Measurements from ENCODE around the gene TLX1.
A peak's percentile ranks its signal among the peaks of the same experiment; 100 is the strongest.

GRCh38 chr10:101095550-101096213, 35.4 kb upstream of the TLX1 start:
- TF ChIP-seq CTCF (IDR thresholded peaks at IDR 0.05) (peak; percentile 29 to 64 (median 44)), POLR2A (IDR thresholded peaks at IDR 0.05) (no peak)
